GM18502 (cell line): Measurements from ENCODE around the gene MAGEA10.

Experiments used
- ATAC-seq: cut with Tn5 transposase; IDR thresholded peaks from one replicate; pipeline ENCODE4 v1.9.1; 2021; ENCODE audit warnings: mild to moderate bottlenecking; ENCODE audit not compliant: unreplicated experiment, poor library complexity

Gene MAGEA10

GRCh38 chrX:152086141-152086540, 52.2 kb downstream of the MAGEA10 start:
- no peak for ATAC-seq
